ENCODE measurements around the gene ARHGAP10.

The ARHGAP10 gene

DNA sequence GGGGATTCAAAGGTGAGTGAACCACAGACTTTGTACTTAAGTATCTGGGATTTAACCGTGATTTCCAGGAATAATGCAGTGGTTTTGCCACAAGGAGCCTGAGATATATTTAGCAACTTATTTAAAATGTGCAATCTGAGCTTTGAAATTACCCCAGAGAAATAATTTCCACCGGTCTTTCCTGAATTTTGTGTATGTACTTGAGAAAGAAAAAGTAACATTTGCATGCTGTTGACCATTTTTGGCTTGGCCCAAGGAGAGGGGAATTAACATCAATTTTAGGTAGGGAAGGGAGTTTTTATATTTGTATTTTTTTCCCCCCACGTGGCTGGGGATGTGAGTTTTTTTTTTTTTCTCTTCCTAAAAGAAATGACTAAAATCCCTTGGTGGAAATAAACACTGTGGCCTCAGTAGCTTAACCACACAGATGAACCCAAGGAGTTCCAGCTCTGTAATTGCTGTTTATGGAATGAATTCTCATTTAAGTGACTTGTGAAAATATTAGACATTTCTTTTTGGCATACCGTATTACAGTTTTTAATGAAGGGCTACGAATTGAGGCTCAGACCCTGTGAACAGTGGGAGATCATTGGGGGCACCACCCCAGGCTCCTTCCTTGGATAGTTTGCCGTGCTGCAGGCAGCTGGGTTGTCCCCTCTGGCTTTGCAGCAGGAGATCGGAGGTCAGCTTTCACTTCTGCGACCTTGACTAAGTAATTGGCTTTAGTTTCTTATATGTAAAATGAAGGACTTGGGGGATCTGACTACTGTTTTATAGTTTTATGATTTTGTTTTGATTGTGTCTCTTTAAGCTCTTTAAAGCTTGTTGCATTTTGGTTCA, 116.1 kb downstream of the ARHGAP10 start:
- H3K36me3 Mint-ChIP-seq (ENCODE audit: low read depth), result peaks cover 9% of the 10 kb centered on the region
- H3K4me3 Mint-ChIP-seq, result no peak overlapping the region
- H3K27me3 Mint-ChIP-seq, result peaks cover 4% of the 10 kb centered on the region
- peaks cover 6% of the 10 kb centered on the region for H3K4me1 Mint-ChIP-seq (ENCODE audit: low read depth)
- no peaks in the 10 kb centered on the region for H3K9me3 Mint-ChIP-seq
- no peak overlapping the region for H3K27ac Mint-ChIP-seq

- Mint-ChIP-seq H3K4me1 (ENCODE audit: low read depth) (peaks cover 6% of the 10 kb centered on the region), H3K36me3 (ENCODE audit: low read depth) (peaks cover 9% of the 10 kb centered on the region), H3K9me3 (no peaks in the 10 kb centered on the region), H3K27ac (no peak overlapping the region), H3K4me3 (no peak overlapping the region), H3K27me3 (peaks cover 4% of the 10 kb centered on the region)
These were observed 116.7 kb downstream of the ARHGAP10 start for GRCh38 chr4:147848634-147849033.

DNA sequence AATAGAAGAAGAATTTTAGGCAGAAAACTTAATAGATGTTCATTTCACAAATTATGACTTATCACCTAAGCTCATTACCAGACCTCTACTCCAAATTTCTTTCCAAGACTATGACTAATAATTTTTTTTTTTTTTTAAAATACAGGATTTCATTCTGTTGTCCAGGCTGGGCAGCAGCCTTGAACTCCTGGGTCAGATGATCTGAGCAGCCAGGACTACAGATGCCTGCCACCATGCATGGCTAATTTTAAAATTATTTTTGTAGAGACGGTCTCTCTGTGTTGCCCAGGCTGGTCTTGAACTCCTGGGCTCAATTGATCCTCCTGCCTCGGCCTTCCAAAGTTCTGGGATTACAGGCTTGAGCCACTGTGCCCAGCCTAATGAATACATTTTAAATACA, 119.2 kb downstream of the ARHGAP10 start:
- Mint-ChIP-seq H3K4me3 (no peak overlapping the region), H3K9me3 (no peaks in the 10 kb centered on the region), H3K27ac (no peak overlapping the region), H3K36me3 (ENCODE audit: low read depth) (peaks cover 9% of the 10 kb centered on the region), H3K4me1 (ENCODE audit: low read depth) (peaks cover 6% of the 10 kb centered on the region), H3K27me3 (peaks cover 4% of the 10 kb centered on the region)

DNA sequence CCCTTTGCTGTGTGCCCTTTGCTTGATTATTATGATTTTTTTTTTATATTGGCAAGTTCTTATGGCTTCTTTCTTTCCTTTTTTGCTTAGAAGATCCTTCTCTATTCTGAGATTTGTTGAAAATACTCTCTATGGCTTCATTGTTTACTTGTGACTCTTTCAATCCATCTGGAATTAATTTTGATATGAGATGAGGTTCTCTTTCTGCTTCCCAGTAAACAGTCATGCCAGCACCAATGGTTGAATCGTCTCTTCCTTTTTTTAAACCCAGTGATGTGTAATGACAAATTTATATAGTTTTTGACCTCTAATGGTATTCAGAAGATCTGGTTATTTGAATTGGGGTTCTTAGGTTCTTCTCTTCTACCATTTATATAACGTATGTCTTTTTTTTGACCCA, 121.8 kb downstream of the ARHGAP10 start:
- H3K4me1 Mint-ChIP-seq (ENCODE audit: low read depth), result peaks cover 3% of the 10 kb centered on the region
- H3K27me3 Mint-ChIP-seq, result peaks cover 3% of the 10 kb centered on the region
- H3K4me3 Mint-ChIP-seq, result no peak overlapping the region
- peaks cover 9% of the 10 kb centered on the region for H3K36me3 Mint-ChIP-seq (ENCODE audit: low read depth)
- no peaks in the 10 kb centered on the region for H3K9me3 Mint-ChIP-seq
- H3K27ac Mint-ChIP-seq, result no peak overlapping the region

GRCh38 chr4:147854154-147854553, 122.3 kb downstream of the ARHGAP10 start:
- Mint-ChIP-seq H3K4me1 (ENCODE audit: low read depth) (no peaks in the 10 kb centered on the region), H3K4me3 (no peak overlapping the region), H3K27ac (no peak overlapping the region), H3K36me3 (ENCODE audit: low read depth) (peaks cover 9% of the 10 kb centered on the region), H3K9me3 (no peaks in the 10 kb centered on the region), H3K27me3 (no peaks in the 10 kb centered on the region)

DNA sequence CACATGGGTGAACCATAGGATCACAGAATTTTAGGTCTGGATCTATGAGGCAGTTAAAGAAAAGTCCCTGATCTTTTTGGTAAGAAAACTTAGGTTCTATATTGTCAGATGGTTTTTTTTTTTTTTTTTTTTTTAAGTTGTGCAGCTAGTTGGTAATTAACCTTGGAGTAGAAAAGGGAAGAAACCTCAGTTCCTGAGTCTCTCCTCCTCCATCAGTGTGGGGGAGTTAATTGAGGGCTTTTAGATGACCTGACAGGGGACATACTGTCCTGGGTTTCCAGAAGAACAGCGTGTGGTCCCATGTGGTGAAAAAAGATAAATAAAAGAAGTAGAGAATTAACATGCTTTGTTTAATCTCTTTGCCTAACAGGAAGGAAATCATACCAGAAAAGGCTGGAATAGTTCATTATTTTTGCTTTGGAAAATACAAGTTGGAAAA, 123.7 kb downstream of the ARHGAP10 start:
- no peak overlapping the region for H3K27ac Mint-ChIP-seq
- H3K4me1 Mint-ChIP-seq (ENCODE audit: low read depth), result no peaks in the 10 kb centered on the region
- H3K27me3 Mint-ChIP-seq, result no peaks in the 10 kb centered on the region
- no peak overlapping the region for H3K4me3 Mint-ChIP-seq
- H3K36me3 Mint-ChIP-seq (ENCODE audit: low read depth), result no peaks in the 10 kb centered on the region
- no peaks in the 10 kb centered on the region for H3K9me3 Mint-ChIP-seq

- no peaks in the 10 kb centered on the region for H3K36me3 Mint-ChIP-seq (ENCODE audit: low read depth)
- H3K9me3 Mint-ChIP-seq, result no peaks in the 10 kb centered on the region
- no peak overlapping the region for H3K4me3 Mint-ChIP-seq
- no peaks in the 10 kb centered on the region for H3K27me3 Mint-ChIP-seq
- no peaks in the 10 kb centered on the region for H3K4me1 Mint-ChIP-seq (ENCODE audit: low read depth)
- no peak overlapping the region for H3K27ac Mint-ChIP-seq
These were observed 129.1 kb downstream of the ARHGAP10 start for GRCh38 chr4:147860960-147861359.

DNA sequence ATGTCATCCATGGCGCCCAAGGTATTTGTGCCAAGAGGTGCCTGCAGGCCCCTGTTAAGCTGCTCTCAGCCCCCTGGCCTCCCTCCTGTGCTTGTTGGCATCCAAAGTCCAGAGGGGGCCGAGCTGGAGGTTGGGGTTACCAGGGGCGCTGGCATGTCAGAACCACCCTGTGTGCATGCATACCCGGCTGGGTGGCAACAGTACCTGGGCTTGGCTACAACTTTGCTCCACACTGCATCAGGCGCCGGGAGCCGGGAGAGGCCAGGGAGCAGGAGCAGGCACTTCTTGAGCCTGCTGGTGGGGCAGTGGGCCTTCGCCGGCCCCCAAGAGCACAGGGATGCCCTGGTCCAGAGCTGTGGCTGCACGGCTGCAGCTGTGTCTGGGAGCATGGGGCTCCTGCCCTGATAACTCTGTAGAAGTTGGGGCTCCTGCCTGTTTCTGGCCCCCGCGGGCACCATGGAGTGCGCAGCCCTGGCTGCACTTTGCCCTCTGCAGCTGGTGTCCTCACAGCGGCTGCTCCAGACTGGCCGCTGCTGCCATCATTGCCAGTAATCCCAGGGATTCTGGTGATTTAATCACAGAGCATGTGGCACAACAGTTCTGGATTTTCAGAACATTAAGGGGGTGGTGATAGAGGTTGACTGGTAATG, 130.3 kb downstream of the ARHGAP10 start:
- H3K27ac Mint-ChIP-seq, result no peak overlapping the region
- H3K4me1 Mint-ChIP-seq (ENCODE audit: low read depth), result no peaks in the 10 kb centered on the region
- no peaks in the 10 kb centered on the region for H3K27me3 Mint-ChIP-seq
- H3K36me3 Mint-ChIP-seq (ENCODE audit: low read depth), result peaks cover 2% of the 10 kb centered on the region
- no peak overlapping the region for H3K4me3 Mint-ChIP-seq
- no peaks in the 10 kb centered on the region for H3K9me3 Mint-ChIP-seq

DNA sequence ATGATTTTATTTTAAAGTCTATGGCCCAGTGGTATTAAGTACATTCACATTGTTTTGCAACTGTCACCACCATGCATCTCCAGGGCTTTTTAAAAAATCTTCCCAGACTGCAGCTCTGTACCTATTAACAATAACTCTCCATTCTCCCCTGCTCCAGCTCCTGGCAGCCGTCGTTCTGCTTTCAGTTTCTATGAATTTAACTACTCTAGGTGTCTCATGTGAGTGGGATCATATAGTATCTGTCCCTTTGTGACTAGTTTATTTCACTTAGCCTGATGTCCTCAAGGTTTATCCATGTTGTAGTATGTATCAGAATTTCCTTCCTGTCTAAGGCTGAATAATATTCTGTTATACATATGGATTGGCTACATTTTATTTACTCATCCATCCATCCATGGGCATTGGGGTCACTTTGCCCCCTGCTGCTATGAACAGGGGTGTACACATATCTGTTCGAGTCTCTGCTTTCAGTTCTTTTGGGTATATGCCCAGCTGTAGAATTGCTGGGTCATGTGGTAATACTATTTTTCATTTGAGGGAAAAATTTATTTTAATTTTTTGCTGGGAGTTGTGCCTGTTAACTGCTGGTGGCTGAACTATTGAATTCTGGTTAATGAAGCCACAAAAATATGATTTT, 131.3 kb downstream of the ARHGAP10 start:
- H3K9me3 Mint-ChIP-seq, result no peaks in the 10 kb centered on the region

GRCh38 chr4:147863808-147864472, 132.1 kb downstream of the ARHGAP10 start:
- no peak overlapping the region for H3K27ac Mint-ChIP-seq
- no peak overlapping the region for H3K4me3 Mint-ChIP-seq

More for the DNA sequence above, 131.3 kb downstream of the ARHGAP10 start:
- Mint-ChIP-seq H3K36me3 (ENCODE audit: low read depth) (peaks cover 3% of the 10 kb centered on the region), H3K27ac (no peak overlapping the region), H3K4me3 (no peak overlapping the region), H3K4me1 (ENCODE audit: low read depth) (no peaks in the 10 kb centered on the region), H3K27me3 (no peaks in the 10 kb centered on the region)

GRCh38 chr4:147864607-147865006, 132.7 kb downstream of the ARHGAP10 start:
- H3K27me3 Mint-ChIP-seq, result no peaks in the 10 kb centered on the region
- H3K9me3 Mint-ChIP-seq, result no peaks in the 10 kb centered on the region
- H3K4me3 Mint-ChIP-seq, result no peak overlapping the region
- no peaks in the 10 kb centered on the region for H3K4me1 Mint-ChIP-seq (ENCODE audit: low read depth)
- no peak overlapping the region for H3K27ac Mint-ChIP-seq
- peaks cover 3% of the 10 kb centered on the region for H3K36me3 Mint-ChIP-seq (ENCODE audit: low read depth)

More at GRCh38 chr4:147863808-147864472, 132.1 kb downstream of the ARHGAP10 start:
- H3K27me3 Mint-ChIP-seq, result no peaks in the 10 kb centered on the region
- no peaks in the 10 kb centered on the region for H3K4me1 Mint-ChIP-seq (ENCODE audit: low read depth)
- H3K9me3 Mint-ChIP-seq, result no peaks in the 10 kb centered on the region
- peaks cover 3% of the 10 kb centered on the region for H3K36me3 Mint-ChIP-seq (ENCODE audit: low read depth)

DNA sequence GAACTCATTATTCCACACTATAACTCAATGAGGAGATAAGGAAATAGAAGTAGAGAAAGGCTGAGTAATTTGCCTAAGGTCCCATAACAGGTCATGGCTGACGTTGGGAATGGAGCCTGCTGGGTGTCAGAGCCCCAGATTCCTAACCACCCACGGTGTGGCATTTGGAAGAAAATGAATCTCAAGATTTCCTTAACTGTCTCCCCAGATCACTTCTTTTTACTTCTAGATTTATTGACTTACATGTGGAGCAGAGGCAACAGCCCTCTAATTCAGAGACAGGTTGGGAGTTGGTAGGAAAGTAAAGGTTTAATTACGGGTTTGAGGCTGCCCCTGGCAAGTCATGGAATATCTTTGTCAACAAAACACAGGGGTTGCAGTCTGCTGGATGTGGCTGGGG, 134.0 kb downstream of the ARHGAP10 start:
- H3K27ac Mint-ChIP-seq, result no peak overlapping the region
- H3K36me3 Mint-ChIP-seq (ENCODE audit: low read depth), result peaks cover 3% of the 10 kb centered on the region
- no peaks in the 10 kb centered on the region for H3K9me3 Mint-ChIP-seq
- H3K4me1 Mint-ChIP-seq (ENCODE audit: low read depth), result no peaks in the 10 kb centered on the region
- H3K4me3 Mint-ChIP-seq, result no peak overlapping the region
- H3K27me3 Mint-ChIP-seq, result no peaks in the 10 kb centered on the region

GRCh38 chr4:147866532-147867271, 134.8 kb downstream of the ARHGAP10 start:
- Mint-ChIP-seq H3K9me3 (no peaks in the 10 kb centered on the region), H3K36me3 (ENCODE audit: low read depth) (peaks cover 3% of the 10 kb centered on the region), H3K4me3 (no peak overlapping the region), H3K27me3 (no peaks in the 10 kb centered on the region), H3K27ac (no peak overlapping the region), H3K4me1 (ENCODE audit: low read depth) (no peaks in the 10 kb centered on the region)

- Mint-ChIP-seq H3K4me1 (ENCODE audit: low read depth) (no peaks in the 10 kb centered on the region), H3K36me3 (ENCODE audit: low read depth) (no peaks in the 10 kb centered on the region), H3K4me3 (no peak overlapping the region), H3K27ac (no peak overlapping the region), H3K27me3 (no peaks in the 10 kb centered on the region), H3K9me3 (no peaks in the 10 kb centered on the region)
These were observed 142.2 kb downstream of the ARHGAP10 start for GRCh38 chr4:147874109-147874508.

Data from stimulated activated naive CD8-positive, alpha-beta T cell treated with anti-CD3 and anti-CD28 coated beads, Interleukin-15, Interleukin-2, amounts not matched to agents 100 ng/mL and 50 ng/mL, for 24 hours (primary cell).